AG09309 (cell line): ENCODE data around the gene C1orf105.

Source experiments
- DNase-seq: peaks from one replicate; pipeline ENCODE4 v3.0.0-alpha.2; 2010; ENCODE audit warnings: low read depth
- H3K4me3 ChIP-seq: 2 replicates; pipeline ENCODE4 v1.5.1; 2011; ENCODE audit warnings: mild to moderate bottlenecking, low read depth, low read length, moderate library complexity; ENCODE audit not compliant: control insufficient read depth
- TF ChIP-seq, protein P1 (sequence below): IDR thresholded peaks from 2 replicates; pipeline ENCODE4 v1.5.1; 2011; ENCODE audit warnings: mild to moderate bottlenecking, low read depth, low read length, inconsistent platforms; ENCODE audit not compliant: insufficient read depth, control insufficient read depth; ENCODE audit errors: missing control alignments

C1orf105 gene

DNA sequence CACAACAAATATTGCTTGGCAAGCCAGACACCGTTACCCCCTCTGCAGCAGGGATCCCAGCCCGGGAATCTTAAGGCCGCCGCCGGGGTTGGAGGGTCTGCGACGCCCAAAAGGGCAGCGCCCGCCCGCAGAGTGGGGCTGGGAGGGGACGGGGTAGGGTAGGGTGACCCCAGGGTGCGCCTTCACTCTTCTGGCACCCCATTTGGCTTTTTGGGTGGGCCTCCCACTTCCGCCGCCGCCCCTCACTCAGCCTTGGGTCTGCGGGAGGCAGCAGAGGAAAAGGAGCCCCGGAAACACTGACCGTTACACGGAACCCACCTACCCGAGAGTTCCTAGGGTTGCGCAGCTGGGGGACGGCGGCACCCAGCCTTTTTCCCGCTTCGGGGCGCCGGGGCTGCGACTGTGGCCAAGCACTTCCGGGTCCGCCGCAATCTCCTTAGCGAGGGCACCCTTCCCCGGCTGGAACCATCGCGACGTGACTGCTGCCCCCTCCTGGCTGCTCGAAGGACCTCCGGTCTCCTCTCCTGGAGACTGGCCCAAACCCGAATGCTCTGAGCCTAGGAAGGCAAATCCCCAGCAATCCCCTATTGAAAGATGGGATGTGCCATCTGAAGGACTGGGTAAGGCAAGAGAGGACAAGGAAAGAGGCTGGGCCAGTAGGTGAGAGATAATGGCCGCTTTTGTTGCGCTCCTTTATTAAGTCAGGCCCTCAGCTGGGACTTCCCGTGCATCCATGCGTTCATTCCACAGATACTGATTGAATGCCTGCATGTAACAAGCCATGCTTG is 23.4 kb downstream of the C1orf105 start, which contains the start of gene PIGC:
TSS of gene PIGC (minus strand) at position 404 of the 788 bp plus-strand sequence. CDS start 1,447 bp downstream, outside the sequence.
- TF ChIP-seq, protein P1, sequence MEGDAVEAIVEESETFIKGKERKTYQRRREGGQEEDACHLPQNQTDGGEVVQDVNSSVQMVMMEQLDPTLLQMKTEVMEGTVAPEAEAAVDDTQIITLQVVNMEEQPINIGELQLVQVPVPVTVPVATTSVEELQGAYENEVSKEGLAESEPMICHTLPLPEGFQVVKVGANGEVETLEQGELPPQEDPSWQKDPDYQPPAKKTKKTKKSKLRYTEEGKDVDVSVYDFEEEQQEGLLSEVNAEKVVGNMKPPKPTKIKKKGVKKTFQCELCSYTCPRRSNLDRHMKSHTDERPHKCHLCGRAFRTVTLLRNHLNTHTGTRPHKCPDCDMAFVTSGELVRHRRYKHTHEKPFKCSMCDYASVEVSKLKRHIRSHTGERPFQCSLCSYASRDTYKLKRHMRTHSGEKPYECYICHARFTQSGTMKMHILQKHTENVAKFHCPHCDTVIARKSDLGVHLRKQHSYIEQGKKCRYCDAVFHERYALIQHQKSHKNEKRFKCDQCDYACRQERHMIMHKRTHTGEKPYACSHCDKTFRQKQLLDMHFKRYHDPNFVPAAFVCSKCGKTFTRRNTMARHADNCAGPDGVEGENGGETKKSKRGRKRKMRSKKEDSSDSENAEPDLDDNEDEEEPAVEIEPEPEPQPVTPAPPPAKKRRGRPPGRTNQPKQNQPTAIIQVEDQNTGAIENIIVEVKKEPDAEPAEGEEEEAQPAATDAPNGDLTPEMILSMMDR, result peak; percentile 93
- DNase-seq, result peak; percentile 46
- peak within 1 kb of the TSS; percentile 100 for H3K4me3 ChIP-seq

- no peak overlapping the region for H3K4me3 ChIP-seq
- DNase-seq, result no peak
- TF ChIP-seq, protein P1, result no peak
These were observed 26.1 kb downstream of the C1orf105 start for GRCh38 chr1:172446547-172446946.

GRCh38 chr1:172447641-172448040 is 27.2 kb downstream of the C1orf105 start:
- no peak for DNase-seq
- H3K4me3 ChIP-seq, result no peak overlapping the region
- TF ChIP-seq, protein P1, result no peak

DNA sequence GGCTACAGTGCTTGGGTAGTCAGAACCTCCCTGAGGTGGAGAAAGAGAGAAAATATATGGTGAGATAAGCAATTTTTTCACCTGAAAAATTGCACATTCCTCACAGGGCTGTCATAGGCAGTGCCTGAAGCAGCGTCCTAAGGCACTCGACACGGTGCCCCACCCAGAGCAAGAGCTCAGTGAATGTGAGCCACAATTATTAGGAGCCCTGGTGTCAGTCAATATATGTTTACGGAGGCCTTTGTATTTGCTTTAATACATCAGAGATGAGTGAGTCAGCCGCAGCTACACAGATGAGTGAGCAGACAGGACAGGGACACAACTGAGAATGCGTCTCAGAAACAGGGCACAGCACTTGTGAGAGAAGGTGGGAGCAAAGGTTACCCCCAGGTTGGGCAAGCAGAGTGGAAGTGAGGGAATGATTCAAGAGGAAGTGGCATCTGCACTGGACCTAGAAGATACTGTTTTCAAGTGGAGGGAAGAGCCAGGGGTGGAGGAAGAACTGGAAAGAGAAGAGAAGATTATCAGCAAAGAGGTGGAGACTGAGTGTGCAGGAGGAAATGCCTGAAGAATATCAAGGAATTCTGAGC is 28.6 kb downstream of the C1orf105 start:
- no peak overlapping the region for H3K4me3 ChIP-seq
- no peak for DNase-seq
- TF ChIP-seq, protein P1, result no peak

- TF ChIP-seq, protein P1, result peak; percentile 90
- DNase-seq, result no peak
- no peak overlapping the region for H3K4me3 ChIP-seq
These were observed 29.4 kb downstream of the C1orf105 start for GRCh38 chr1:172449585-172450523.

DNA sequence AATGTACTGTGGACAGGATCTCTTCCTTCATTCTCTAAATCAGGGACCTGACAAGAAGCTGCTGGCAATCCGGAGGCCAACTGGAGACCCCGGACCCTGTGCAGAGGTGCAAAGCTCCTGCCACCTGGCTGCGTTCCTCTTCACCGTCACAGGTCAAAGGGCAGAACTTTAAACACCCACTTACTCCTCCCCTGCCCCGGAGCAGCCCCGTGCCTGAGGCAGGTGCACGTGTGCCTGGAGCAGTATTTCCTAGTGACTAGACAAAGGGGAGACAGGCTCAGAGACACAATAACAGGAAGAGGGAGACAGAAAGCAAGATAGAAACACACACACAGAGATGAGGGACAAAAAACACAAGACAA is 30.0 kb downstream of the C1orf105 start:
- TF ChIP-seq, protein P1, result no peak
- DNase-seq, result no peak
- H3K4me3 ChIP-seq, result no peak overlapping the region
